Upper lobe of right lung (tissue), 1 donor: ENCODE results near the gene YIF1A. TPM values are rescaled to one million over a fixed set of nuclear protein-coding genes. Genes with fewer than 3 reads are reported as not detected.

Experiments used
- ATAC-seq: fragments of 200-7000 bp; cut with Tn5 transposase; one replicate; pipeline ENCODE4 v1.9.1; 2020; ENCODE audit warnings: mild to moderate bottlenecking, moderate library complexity
- DNase-seq: peaks from one replicate; pipeline ENCODE4 v3.0.0-alpha.2; 2020
- H3K27ac ChIP-seq: fragments of 200-600 bp; one replicate; pipeline ENCODE4 v1.8.0; 2022
- H3K27me3 ChIP-seq: fragments of 200-600 bp; one replicate; pipeline ENCODE4 v1.8.0; 2022; ENCODE audit warnings: mild to moderate bottlenecking
- H3K36me3 ChIP-seq: fragments of 200-600 bp; one replicate; pipeline ENCODE4 v1.8.0; 2022
- H3K4me1 ChIP-seq: fragments of 200-600 bp; one replicate; pipeline ENCODE4 v1.8.0; 2022
- H3K4me3 ChIP-seq: fragments of 200-600 bp; one replicate; pipeline ENCODE4 v1.8.0; 2022; ENCODE audit warnings: mild to moderate bottlenecking
- H3K9me3 ChIP-seq: fragments of 200-600 bp; one replicate; pipeline ENCODE4 v1.8.0; 2022
- intact Hi-C: fragments of 100-400 bp; cut with DNase I; formaldehyde crosslinking; loops from one replicate; pipeline ENCODE4 v1.11.0; 2022
- total RNA-seq: library from RNA; stranded (reverse); fragmentation: NEBNext Ultra II Directional; extraction: Animal tissue kit (Norgen Biotek cat#: 25700); gene quantifications from one replicate; pipeline ENCODE4 v1.2.1, GENCODE V29; 2021
- TF ChIP-seq, protein P1 (sequence below): fragments of 200-600 bp; IDR thresholded peaks from one replicate; pipeline ENCODE4 v1.8.0; 2022; ENCODE audit warnings: antibody characterized with exemption
- donor health status: DM: no; HTN: yes; CAD: no; lungs with severe emphysema.

Gene YIF1A
- total RNA-seq, 1 donor from 2014 or later, result 66.9 TPM

DNA sequence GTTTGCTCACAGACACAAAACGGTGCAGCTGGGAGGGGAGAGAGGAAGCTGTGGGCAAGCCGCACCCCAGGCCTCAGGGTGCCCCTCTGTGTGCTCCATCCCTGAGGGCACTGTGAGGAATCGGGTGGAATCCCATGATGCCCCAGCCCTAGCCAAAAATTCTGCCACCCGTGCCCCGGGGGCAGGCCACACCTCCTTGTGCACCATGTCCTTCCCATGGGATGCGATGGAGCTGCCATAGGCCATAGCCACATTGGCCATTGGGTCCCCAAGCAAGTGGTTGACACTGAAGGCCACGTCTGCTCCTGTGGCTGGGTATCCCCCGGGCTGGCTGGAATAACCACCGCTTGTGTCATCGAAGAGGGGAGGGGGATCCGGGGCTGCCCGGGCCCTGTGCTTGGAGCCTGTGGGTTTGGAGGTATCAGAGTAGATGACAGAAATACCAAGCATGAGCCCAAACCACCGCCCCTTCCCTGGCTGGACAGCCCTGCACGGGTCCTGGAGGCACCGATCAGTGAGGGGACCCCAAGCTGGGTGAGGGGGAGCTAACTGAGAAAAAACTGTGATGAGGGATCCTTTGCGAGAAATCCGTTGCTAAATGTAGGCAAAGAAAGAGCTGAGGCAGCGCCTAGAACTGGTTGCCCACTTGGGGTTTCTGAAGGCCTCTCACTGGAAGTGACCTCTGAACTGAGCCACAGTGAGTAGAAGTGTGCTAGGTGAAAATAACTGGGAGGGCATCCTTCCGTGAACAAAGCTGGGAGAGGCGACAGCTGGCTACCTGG is 863 bp downstream of the YIF1A start:
- intact Hi-C loops, result no loop called here

DNA sequence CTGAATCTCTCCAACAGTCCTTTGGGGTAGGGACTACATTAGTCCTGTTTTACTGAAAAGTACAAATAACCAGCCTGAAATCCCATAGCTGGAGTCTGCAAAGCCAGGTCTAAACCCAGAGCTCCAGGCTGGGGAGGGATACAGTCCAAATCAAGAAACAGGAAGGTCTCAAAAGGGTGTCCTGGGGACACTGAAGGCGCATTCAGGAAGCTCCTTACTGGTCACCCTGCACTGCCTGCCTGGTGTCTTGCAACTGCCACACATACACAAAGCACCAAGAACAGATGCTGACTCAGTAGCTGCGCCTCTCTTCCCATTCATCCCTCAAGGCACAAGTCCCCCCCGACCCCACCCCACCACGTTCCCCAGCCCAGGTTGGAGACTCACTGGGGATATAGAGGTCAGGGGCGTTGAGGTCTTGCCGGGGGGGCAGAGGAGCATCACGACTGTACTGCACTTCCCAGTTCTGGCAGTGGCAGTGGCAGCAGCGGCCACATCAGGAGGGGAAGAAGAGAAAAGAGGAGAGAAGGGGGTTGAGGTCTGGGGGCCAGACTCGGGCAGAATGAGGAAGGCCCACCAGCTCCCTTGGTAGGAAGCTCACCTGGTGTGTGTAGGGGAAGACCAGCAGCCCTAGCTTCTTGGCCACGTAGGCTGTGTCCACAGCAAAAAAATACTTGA is 1.6 kb downstream of the YIF1A start:
- no peak for ATAC-seq
- peaks cover 6% of the 10 kb centered on the region for H3K36me3 ChIP-seq
- peaks cover 14% of the 10 kb centered on the region for H3K27me3 ChIP-seq
- H3K4me1 ChIP-seq, result peaks cover 25% of the 10 kb centered on the region
- no peak overlapping the region for H3K27ac ChIP-seq
- DNase-seq, result no peak
- intact Hi-C loops, result no loop called here
- H3K4me3 ChIP-seq, result no peak overlapping the region
- no peaks in the 10 kb centered on the region for H3K9me3 ChIP-seq
- TF ChIP-seq, protein P1, sequence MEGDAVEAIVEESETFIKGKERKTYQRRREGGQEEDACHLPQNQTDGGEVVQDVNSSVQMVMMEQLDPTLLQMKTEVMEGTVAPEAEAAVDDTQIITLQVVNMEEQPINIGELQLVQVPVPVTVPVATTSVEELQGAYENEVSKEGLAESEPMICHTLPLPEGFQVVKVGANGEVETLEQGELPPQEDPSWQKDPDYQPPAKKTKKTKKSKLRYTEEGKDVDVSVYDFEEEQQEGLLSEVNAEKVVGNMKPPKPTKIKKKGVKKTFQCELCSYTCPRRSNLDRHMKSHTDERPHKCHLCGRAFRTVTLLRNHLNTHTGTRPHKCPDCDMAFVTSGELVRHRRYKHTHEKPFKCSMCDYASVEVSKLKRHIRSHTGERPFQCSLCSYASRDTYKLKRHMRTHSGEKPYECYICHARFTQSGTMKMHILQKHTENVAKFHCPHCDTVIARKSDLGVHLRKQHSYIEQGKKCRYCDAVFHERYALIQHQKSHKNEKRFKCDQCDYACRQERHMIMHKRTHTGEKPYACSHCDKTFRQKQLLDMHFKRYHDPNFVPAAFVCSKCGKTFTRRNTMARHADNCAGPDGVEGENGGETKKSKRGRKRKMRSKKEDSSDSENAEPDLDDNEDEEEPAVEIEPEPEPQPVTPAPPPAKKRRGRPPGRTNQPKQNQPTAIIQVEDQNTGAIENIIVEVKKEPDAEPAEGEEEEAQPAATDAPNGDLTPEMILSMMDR, result no peak

More for the DNA sequence above, 863 bp downstream of the YIF1A start:
- DNase-seq (no peak), ATAC-seq (no peak)
- Histone ChIP-seq H3K4me1 (peaks cover 22% of the 10 kb centered on the region), H3K4me3 (peak overlapping the region; percentile 78), H3K36me3 (peaks cover 6% of the 10 kb centered on the region), H3K27me3 (peaks cover 21% of the 10 kb centered on the region), H3K9me3 (no peaks in the 10 kb centered on the region), H3K27ac (peak overlapping the region; percentile 96)
- TF ChIP-seq, protein P1, result no peak

DNA sequence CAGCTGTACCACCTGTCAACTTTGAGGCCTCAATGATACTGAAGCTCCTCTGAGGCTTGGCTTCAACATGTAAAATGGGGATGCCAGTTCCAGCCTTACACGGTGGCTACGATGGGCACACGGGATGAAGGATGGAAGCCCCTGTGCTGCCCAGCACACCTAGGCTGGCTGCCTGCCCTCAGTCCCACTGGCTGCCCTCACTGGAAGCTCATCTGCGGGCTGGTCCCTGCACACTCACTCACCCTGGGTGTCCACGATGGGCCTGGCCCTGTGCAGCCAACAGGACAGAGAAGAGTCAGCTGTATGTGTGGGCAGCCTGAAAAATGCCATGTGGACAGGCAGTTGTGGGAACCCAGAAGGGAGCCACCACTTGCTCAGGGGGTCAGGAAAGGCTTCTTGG is 2.2 kb downstream of the YIF1A start:
- peaks cover 19% of the 10 kb centered on the region for H3K4me1 ChIP-seq
- TF ChIP-seq, protein P1, result no peak
- H3K36me3 ChIP-seq, result peaks cover 6% of the 10 kb centered on the region
- H3K4me3 ChIP-seq, result no peak overlapping the region
- no peak for DNase-seq
- intact Hi-C loops, result no loop called here
- H3K27me3 ChIP-seq, result peaks cover 7% of the 10 kb centered on the region
- ATAC-seq, result no peak
- H3K27ac ChIP-seq, result no peak overlapping the region
- no peaks in the 10 kb centered on the region for H3K9me3 ChIP-seq

DNA sequence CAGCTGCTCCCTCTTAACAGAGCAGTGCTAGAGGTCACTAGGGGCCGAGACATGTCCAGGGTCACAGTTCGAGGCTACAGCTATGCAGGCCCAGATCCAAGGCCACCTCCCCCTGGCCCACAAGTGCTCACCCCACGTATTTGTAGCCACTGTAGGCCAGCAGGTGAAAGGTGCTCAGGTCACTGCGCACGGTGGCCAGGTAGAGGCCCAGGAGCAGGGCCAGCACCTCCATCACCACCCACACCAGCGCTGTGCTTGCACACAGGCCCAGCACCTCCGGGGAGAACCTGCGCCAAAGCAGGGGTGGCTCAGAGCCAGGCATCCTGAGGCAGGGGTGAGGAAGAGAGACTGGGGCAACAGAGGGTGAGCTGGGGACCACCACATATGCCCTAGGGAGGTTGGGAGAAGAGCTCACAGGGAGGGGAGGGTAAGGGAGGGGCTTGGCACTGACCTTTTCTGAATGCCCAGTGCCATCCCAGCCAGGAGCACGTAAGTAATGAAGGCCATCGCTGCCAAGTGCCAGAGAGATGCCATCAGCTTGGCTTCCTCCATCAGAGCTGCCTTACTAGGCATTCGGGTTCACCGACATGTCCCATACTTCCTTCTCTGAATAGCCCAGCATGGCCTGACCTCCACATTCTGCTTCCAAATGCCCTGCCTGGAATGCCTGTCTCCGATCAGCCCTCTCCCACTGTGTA is 3.5 kb downstream of the YIF1A start:
- TF ChIP-seq, protein P1, result no peak
- ATAC-seq (no peak), DNase-seq (no peak)
- Histone ChIP-seq H3K9me3 (no peaks in the 10 kb centered on the region), H3K27me3 (no peaks in the 10 kb centered on the region), H3K27ac (no peak overlapping the region), H3K4me3 (no peak overlapping the region), H3K36me3 (peaks cover 6% of the 10 kb centered on the region), H3K4me1 (peaks cover 19% of the 10 kb centered on the region)
- intact Hi-C loops, result no loop called here

DNA sequence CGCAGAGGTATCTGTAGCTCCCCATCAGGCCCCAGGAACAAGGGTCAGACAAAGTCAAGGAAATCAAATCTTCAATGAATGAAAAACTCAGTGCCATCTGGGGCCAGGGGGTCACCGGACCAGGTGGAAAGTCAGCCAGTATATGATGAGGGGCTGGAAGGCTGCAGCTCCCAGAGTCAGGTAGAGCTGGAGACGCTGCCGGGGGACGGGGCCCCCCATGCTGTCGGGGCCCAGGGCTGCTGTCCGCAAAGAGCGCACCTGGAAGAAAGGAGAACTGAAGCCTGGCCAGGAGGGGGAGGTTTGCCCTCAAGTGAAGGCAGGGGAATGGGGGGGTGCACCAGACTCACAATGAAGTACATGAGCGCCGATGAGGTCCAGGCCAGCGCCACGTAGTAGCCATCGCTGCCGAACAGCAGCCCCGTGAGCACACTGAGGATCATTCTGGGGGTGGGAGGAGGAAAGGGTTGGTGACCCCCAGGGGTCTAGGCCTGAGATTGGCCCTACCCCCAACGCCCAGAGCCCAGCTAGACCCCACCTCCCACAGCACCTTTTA is 4.3 kb downstream of the YIF1A start:
- Histone ChIP-seq H3K9me3 (no peaks in the 10 kb centered on the region), H3K4me1 (peaks cover 13% of the 10 kb centered on the region), H3K36me3 (peaks cover 6% of the 10 kb centered on the region), H3K4me3 (no peak overlapping the region), H3K27ac (no peak overlapping the region), H3K27me3 (no peaks in the 10 kb centered on the region)
- no peak for ATAC-seq
- intact Hi-C loops, result no loop called here
- no peak for DNase-seq
- TF ChIP-seq, protein P1, result no peak
